Transverse colon (tissue), 4 donors: ENCODE measurements around the gene NRIP2. TPM values are rescaled to one million over a fixed set of nuclear protein-coding genes. Genes with fewer than 3 reads are reported as not detected.

ENCODE experiments used
- DNase-seq: peaks from one replicate; pipeline ENCODE4 v3.0.0-alpha.2; 2019
- H3K27ac ChIP-seq, 4 donors: fragments of 200-600 bp; sonication (generic); 2 replicates each; pipeline ENCODE4 v1.5.1; 2016 to 2018; ENCODE audit warnings: inconsistent platforms in 4 of 4
- H3K27me3 ChIP-seq: fragments of 200-600 bp; sonication (generic); 2 replicates; pipeline ENCODE4 v1.5.1; 2017; ENCODE audit warnings: inconsistent platforms
- H3K36me3 ChIP-seq, 4 donors: fragments of 200-600 bp; sonication (generic); 2 replicates each; pipeline ENCODE4 v1.5.1; 2017 to 2019; ENCODE audit warnings: inconsistent platforms in 4 of 4
- H3K4me1 ChIP-seq, 4 donors: fragments of 200-600 bp; sonication (generic); 2 replicates each; pipeline ENCODE4 v1.5.1; 2017 to 2020; ENCODE audit warnings: inconsistent platforms in 4 of 4
- H3K4me3 ChIP-seq, 4 donors: fragments of 200-600 bp; sonication (generic); 1 replicate in 1 of 4; 2 replicates in 3 of 4; pipeline versions ENCODE4 v1.5.1 to v1.6.1; 2017 to 2019; ENCODE audit warnings: inconsistent platforms in 4 of 4
- H3K9me3 ChIP-seq, 2 donors: fragments of 200-600 bp; sonication (generic); 2 replicates each; pipeline ENCODE4 v1.5.1; 2017 to 2019; ENCODE audit warnings: inconsistent platforms in 2 of 2
- EP300 ChIP-seq: sonication (generic); formaldehyde crosslinking; IDR thresholded peaks from one replicate; pipeline ENCODE4 v1.6.1; 2017; ENCODE audit warnings: antibody characterized with exemption, low read depth
- POLR2A ChIP-seq: fragments of 450-650 bp; IDR thresholded peaks from one replicate; pipeline ENCODE4 v1.6.1; 2016; ENCODE audit warnings: antibody characterized with exemption, mild to moderate bottlenecking, moderate library complexity
- POLR2AphosphoS5 ChIP-seq, 3 donors: sonication (generic); formaldehyde crosslinking; IDR thresholded peaks; one replicate each; pipeline ENCODE4 v1.6.1; 2016; ENCODE audit warnings: antibody characterized with exemption in 3 of 3
- WGBS, 2 donors: methylation state at CpG; one replicate each; pipeline ENCODE4 v1.1.5; 2018; ENCODE audit warnings: low coverage in 1 of 2; 5-methylcytosine and 5-hydroxymethylcytosine counted together
- in situ Hi-C, 4 donors: fragments of 200-750 bp; cut with MboI; loops; one replicate each; pipeline versions ENCODE4 v1.15.0 to v1.15.1; 2017; ENCODE audit warnings: low sequenced_read_pairs in 3 of 4, low pct_ligation_motif_present in 1 of 4, low pct_unique_long_range_greater_than_20kb in 1 of 4
- intact Hi-C: fragments of 100-400 bp; cut with DNase I; formaldehyde crosslinking; loops from one replicate; pipeline ENCODE4 v1.15.1; 2023; ENCODE audit warnings: low total_unique reads
- total RNA-seq, 4 donors: library from RNA; depleted of rRNA; stranded (reverse); fragments of >200 nt; gene quantifications; one replicate each; pipeline ENCODE4 v1.1.0, GENCODE V29; 2016
- TF ChIP-seq, protein P1 (sequence below), 5 experiments: fragments of 200-600 bp in 3 of 5; fragments of 450-650 bp in 2 of 5; sonication (generic) in 3 of 5; IDR thresholded peaks; 1 replicate in 2 of 5; 2 replicates in 3 of 5; pipeline ENCODE4 v1.5.1; 2016 to 2017; ENCODE audit warnings: antibody characterized with exemption in 5 of 5, inconsistent platforms in 3 of 5, mild to moderate bottlenecking in 2 of 5, moderate library complexity in 1 of 5

The NRIP2 gene
- total RNA-seq, 4 donors from 2014 or later: 0.14 to 0.32 (median 0.20) TPM; not detected in 1

DNA sequence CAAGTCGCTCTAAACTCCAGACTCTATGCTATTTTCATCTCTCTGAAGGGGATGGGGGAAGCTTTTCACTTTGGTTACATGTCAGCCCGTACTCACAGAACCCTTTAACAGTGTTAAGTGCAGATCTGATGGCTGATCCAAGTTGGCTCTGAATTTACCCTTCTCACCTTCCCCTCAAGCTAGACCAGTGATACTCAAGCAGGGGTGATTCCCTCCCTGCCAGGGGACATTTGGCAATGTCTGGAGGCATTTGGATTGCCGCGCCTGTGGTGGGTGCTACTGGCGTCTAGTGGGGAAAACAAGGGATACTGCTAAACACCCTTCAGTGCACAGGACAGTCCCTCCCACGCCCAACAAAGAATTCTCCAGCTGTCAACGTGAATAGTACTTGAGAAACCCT lies 28.0 kb upstream of the NRIP2 start:
- Histone ChIP-seq H3K36me3 (no peaks in the 10 kb centered on the region), H3K27me3 (no peaks in the 10 kb centered on the region), H3K4me3 (no peak overlapping the region), H3K27ac (no peak overlapping the region), H3K4me1 (no peaks in the 10 kb centered on the region), H3K9me3 (no peaks in the 10 kb centered on the region)
- TF ChIP-seq EP300 (no peak), POLR2AphosphoS5 (IDR thresholded peaks at IDR 0.05) (no peak), POLR2A (no peak)
- TF ChIP-seq, protein P1, sequence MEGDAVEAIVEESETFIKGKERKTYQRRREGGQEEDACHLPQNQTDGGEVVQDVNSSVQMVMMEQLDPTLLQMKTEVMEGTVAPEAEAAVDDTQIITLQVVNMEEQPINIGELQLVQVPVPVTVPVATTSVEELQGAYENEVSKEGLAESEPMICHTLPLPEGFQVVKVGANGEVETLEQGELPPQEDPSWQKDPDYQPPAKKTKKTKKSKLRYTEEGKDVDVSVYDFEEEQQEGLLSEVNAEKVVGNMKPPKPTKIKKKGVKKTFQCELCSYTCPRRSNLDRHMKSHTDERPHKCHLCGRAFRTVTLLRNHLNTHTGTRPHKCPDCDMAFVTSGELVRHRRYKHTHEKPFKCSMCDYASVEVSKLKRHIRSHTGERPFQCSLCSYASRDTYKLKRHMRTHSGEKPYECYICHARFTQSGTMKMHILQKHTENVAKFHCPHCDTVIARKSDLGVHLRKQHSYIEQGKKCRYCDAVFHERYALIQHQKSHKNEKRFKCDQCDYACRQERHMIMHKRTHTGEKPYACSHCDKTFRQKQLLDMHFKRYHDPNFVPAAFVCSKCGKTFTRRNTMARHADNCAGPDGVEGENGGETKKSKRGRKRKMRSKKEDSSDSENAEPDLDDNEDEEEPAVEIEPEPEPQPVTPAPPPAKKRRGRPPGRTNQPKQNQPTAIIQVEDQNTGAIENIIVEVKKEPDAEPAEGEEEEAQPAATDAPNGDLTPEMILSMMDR (IDR thresholded peaks at IDR 0.05): no peak
- DNase-seq: no peak
- in situ Hi-C loops: loop anchor here (25.0 kb wide), 1 partner anchor 174 kb away; no protein-coding TSS in a partner anchor
- WGBS, 2 donors: 93 to 100% methylated on average over 1 to 7 of the region's 7 CpGs
- intact Hi-C loops: no loop called here

DNA sequence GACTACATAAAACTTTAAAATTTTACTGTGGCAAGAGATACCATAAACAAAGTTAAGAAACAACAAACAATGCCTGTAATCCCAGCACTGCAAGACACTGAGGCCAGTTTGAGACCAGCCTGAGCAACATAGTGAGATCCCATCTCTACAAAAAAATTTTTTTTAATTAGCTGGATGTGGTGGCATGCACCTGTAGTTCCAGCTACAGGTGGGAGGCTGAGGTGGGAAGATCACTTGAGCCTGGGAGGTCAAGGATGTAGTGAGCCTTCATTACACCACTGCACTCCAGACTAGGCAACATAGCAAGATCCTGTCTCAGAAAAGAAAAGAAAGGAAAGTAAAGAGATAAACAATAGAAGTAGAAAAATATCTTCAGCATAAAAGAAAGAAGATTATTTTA lies 25.3 kb upstream of the NRIP2 start:
- no peaks in the 10 kb centered on the region for H3K9me3 ChIP-seq
- H3K4me3 ChIP-seq: no peak overlapping the region
- no peaks in the 10 kb centered on the region for H3K27me3 ChIP-seq
- intact Hi-C loops: loop anchor here (1.0 kb wide), 1 partner anchor 157 kb away; no protein-coding TSS in a partner anchor
- no peak overlapping the region for H3K27ac ChIP-seq
- no peaks in the 10 kb centered on the region for H3K36me3 ChIP-seq
- peaks cover 0 to 8% (median 6%) of the 10 kb centered on the region in 4 donors for H3K4me1 ChIP-seq
- TF ChIP-seq, protein P1 (IDR thresholded peaks at IDR 0.05): no peak
- TF ChIP-seq POLR2A (no peak), EP300 (no peak), POLR2AphosphoS5 (IDR thresholded peaks at IDR 0.05) (no peak)
- in situ Hi-C loops: loop anchor here (25.0 kb wide), 1 partner anchor 177 kb away; no protein-coding TSS in a partner anchor
- DNase-seq: no peak

DNA sequence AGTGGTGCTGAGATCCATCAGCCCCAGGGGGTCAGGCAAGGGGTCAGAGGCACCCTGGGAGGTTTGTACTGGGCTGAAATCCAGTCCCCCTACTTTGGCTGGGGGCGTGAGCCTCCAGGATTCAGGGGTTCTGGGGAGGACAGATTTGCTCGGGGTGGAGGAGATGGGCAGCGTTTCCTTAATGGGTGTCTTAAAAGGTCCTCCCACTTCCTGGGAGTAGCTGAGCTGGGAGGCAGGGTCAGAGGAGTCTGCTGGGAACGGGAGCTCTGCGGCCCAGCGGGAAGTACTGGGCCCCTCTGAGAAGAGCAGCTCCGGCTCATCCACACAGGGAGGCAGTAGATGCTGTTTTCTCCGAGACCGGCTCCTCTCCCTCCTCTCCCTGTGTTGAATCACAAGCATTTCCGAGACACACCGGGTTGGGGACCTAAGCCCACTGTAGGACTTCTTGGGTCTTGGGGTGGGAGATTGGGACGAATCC lies 24.1 kb upstream of the NRIP2 start:
- no peak for DNase-seq
- Histone ChIP-seq H3K27ac (no peak overlapping the region), H3K4me3 (no peak overlapping the region), H3K4me1 (peaks cover 0 to 18% (median 10%) of the 10 kb centered on the region in 4 donors), H3K27me3 (no peaks in the 10 kb centered on the region), H3K36me3 (no peaks in the 10 kb centered on the region), H3K9me3 (no peaks in the 10 kb centered on the region)
- TF ChIP-seq POLR2A: no peak
- TF ChIP-seq, protein P1 (IDR thresholded peaks at IDR 0.05): no peak
- TF ChIP-seq POLR2AphosphoS5 (IDR thresholded peaks at IDR 0.05): no peak
- intact Hi-C loops (loop anchor here (5.0 to 10.0 kb wide), 2 partner anchors 86 to 183 kb away; no protein-coding TSS in a partner anchor), in situ Hi-C loops (loop anchor here (25.0 kb wide), 1 partner anchor 178 kb away; no protein-coding TSS in a partner anchor)
- WGBS, 2 donors: 95% methylated on average over 12 of the region's 12 CpGs; no CpG with 5 or more reads in 1 of the 2 donors

DNA sequence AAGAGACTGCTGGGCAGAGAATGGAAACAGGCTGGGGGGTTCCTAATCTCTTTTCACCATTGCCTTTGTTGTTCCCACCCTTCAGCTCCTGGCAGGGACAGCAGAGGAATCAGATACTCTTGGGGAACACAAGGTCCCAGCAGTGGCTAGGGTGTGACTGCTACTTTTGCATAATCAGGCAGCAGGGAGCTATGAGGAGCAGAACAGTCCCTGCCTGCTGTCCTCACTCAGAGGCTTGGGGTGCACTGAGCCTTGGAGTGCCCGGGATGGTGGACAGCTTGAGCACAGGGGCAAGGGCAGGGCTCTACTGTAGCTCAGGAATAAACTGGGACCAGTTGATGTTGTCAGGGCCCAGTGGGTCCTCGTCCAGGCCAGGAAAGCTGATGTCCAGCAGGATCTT lies 23.5 kb upstream of the NRIP2 start:
- 92% methylated on average over 2 of the region's 2 CpGs; no CpG with 5 or more reads in 1 of the 2 donors for WGBS, 2 donors
- Histone ChIP-seq H3K27ac (no peak overlapping the region), H3K4me3 (no peak overlapping the region), H3K27me3 (no peaks in the 10 kb centered on the region), H3K9me3 (no peaks in the 10 kb centered on the region), H3K36me3 (no peaks in the 10 kb centered on the region), H3K4me1 (peaks cover 0 to 23% (median 14%) of the 10 kb centered on the region in 4 donors)
- DNase-seq: no peak
- in situ Hi-C loops: loop anchor here (25.0 kb wide), 1 partner anchor 179 kb away; no protein-coding TSS in a partner anchor
- TF ChIP-seq POLR2AphosphoS5 (IDR thresholded peaks at IDR 0.05) (no peak), POLR2A (no peak), EP300 (no peak)
- TF ChIP-seq, protein P1 (IDR thresholded peaks at IDR 0.05): no peak
- intact Hi-C loops: loop anchor here (5.0 to 10.0 kb wide), 2 partner anchors 86 to 184 kb away; no protein-coding TSS in a partner anchor
